Stimulated activated CD8-positive, alpha-beta memory T cell treated with anti-CD3 and anti-CD28 coated beads, Interleukin-2, amount 100 ng/mL, for 1 hour (primary cell): ENCODE data around the gene QSOX2.

Source experiments
- DNase-seq, 2 donors: peaks; one replicate each; pipeline ENCODE4 v3.0.0-alpha.2; 2020; ENCODE audit warnings: low read depth in 2 of 2

Gene QSOX2

GRCh38 chr9:136174779-136175615 lies 70.6 kb downstream of the QSOX2 start:
- DNase-seq: no peak

- DNase-seq: no peak
These were observed 71.8 kb downstream of the QSOX2 start for GRCh38 chr9:136173648-136174290.

GRCh38 chr9:136172412-136173079 lies 73.1 kb downstream of the QSOX2 start:
- DNase-seq: no peak

GRCh38 chr9:136171801-136172411 lies 73.7 kb downstream of the QSOX2 start:
- no peak for DNase-seq

GRCh38 chr9:136171009-136171800 lies 74.4 kb downstream of the QSOX2 start:
- no peak for DNase-seq

- DNase-seq: peak in 1 of 2 donors; percentile 12
These were observed 75.4 kb downstream of the QSOX2 start for GRCh38 chr9:136170006-136170901.

- DNase-seq: no peak
These were observed 76.1 kb downstream of the QSOX2 start for GRCh38 chr9:136169495-136169894.

GRCh38 chr9:136163248-136163850 lies 82.3 kb downstream of the QSOX2 start:
- no peak for DNase-seq

GRCh38 chr9:136160995-136161610 lies 84.5 kb downstream of the QSOX2 start:
- DNase-seq: no peak

GRCh38 chr9:136160381-136160841 lies 85.2 kb downstream of the QSOX2 start:
- DNase-seq: no peak

GRCh38 chr9:136159851-136160250 lies 85.8 kb downstream of the QSOX2 start:
- no peak for DNase-seq

GRCh38 chr9:136157477-136158265 lies 87.9 kb downstream of the QSOX2 start:
- DNase-seq: no peak
